Fibroblast of the aortic adventitia (primary cell): ENCODE measurements around the gene ATP1A3. TPM values are rescaled to one million over a fixed set of nuclear protein-coding genes. Genes with fewer than 3 reads are reported as not detected.
"Not testable (repeated sequence)": the region's sequence is repeated elsewhere in the genome, so short reads cannot be mapped to it uniquely, and the experiment has no call there.

Experiments used
- DNase-seq: peaks from one replicate; pipeline ENCODE4 v3.0.0-alpha.2; 2010; ENCODE audit warnings: low read depth
- H3K4me3 ChIP-seq: 2 replicates; pipeline ENCODE4 v1.5.1; 2011; ENCODE audit warnings: low read depth, mild to moderate bottlenecking, control low read depth, low read length, moderate library complexity
- CTCF ChIP-seq: IDR thresholded peaks from 2 replicates; pipeline ENCODE4 v1.5.1; 2011; ENCODE audit warnings: mild to moderate bottlenecking, low read length, control low read depth, inconsistent platforms; ENCODE audit not compliant: insufficient read depth
- total RNA-seq: library from RNA; depleted of rRNA; stranded (reverse); fragments of >200 nt; gene quantifications from 2 replicates; pipeline ENCODE4 v1.2.3, GENCODE V29; 2012; ENCODE audit warnings: low replicate concordance

ATP1A3 gene
- total RNA-seq, 1 donor = not detected

GRCh38 chr19:41941410-41942202 lies 52.4 kb downstream of the ATP1A3 start:
- no peak for TF ChIP-seq CTCF
- H3K4me3 ChIP-seq = no peak overlapping the region
- DNase-seq = no peak

GRCh38 chr19:41940731-41941409 lies 53.2 kb downstream of the ATP1A3 start:
- H3K4me3 ChIP-seq = peak overlapping the region; percentile 57
- no peak for TF ChIP-seq CTCF
- DNase-seq = no peak

- no peak for DNase-seq
- peak overlapping the region; percentile 57 for H3K4me3 ChIP-seq
- TF ChIP-seq CTCF = no peak
Observed at GRCh38 chr19:41939861-41940730, 53.9 kb downstream of the ATP1A3 start.

GRCh38 chr19:41939209-41939608 lies 54.8 kb downstream of the ATP1A3 start:
- not testable (repeated sequence) for DNase-seq, H3K4me3 ChIP-seq

- peak; percentile 20 for TF ChIP-seq CTCF
- DNase-seq = no peak
- no peak overlapping the region for H3K4me3 ChIP-seq
Observed at GRCh38 chr19:41937525-41938468, 56.2 kb downstream of the ATP1A3 start.

- H3K4me3 ChIP-seq = no peak overlapping the region
- no peak for DNase-seq
- TF ChIP-seq CTCF = no peak
Observed at GRCh38 chr19:41936961-41937360, 57.1 kb downstream of the ATP1A3 start.
